PC-9 (cell line): ENCODE measurements around the gene ACAP3. TPM values are rescaled to one million over a fixed set of nuclear protein-coding genes. Genes with fewer than 3 reads are reported as not detected.

Source experiments
- BruUV-seq: library from RNA; stranded (reverse); fragments of 400-500 nt; replicated peaks from 2 replicates; lab custom pipeline; 2021; lab: Mats Ljungman, UMichigan
- CTCF ChIA-PET: fragments of 300-600 bp; sonication (Branson Sonifier 250); formaldehyde crosslinking; loops from one replicate; lab custom pipeline; 2022; ENCODE audit warnings: antibody characterized with exemption; lab: Charles Lee
- POLR2A ChIA-PET: fragments of 300-600 bp; sonication (Branson Sonifier 250); formaldehyde crosslinking; loops from one replicate; lab custom pipeline; 2022; ENCODE audit warnings: antibody characterized with exemption; ENCODE audit not compliant: unreplicated experiment; lab: Charles Lee
- DNase-seq, 2 experiments: peaks; one replicate each; pipeline versions ENCODE4 v3.0.0 to v3.0.0-alpha.2; 2015 to 2022; ENCODE audit warnings: mixed read lengths in 1 of 2
- H2AFZ ChIP-seq: fragments of 200-600 bp; sonication (generic); 2 replicates; pipeline ENCODE4 v1.8.1; 2017; ENCODE audit warnings: antibody characterized with exemption
- H3F3A ChIP-seq: fragments of 200-600 bp; sonication (generic); 2 replicates; pipeline ENCODE4 v1.8.1; 2017; ENCODE audit warnings: antibody characterized with exemption, mild to moderate bottlenecking, low read depth; ENCODE audit not compliant: insufficient read depth
- H3K27ac ChIP-seq: fragments of 200-600 bp; sonication (generic); 2 replicates; pipeline ENCODE4 v1.6.1; 2016; ENCODE audit warnings: mixed run types
- H3K27me3 ChIP-seq: fragments of 200-600 bp; sonication (generic); 2 replicates; pipeline ENCODE4 v1.6.1; 2016; ENCODE audit warnings: low read depth, mixed run types; ENCODE audit not compliant: insufficient read depth
- H3K36me3 ChIP-seq: fragments of 200-600 bp; sonication (generic); 2 replicates; pipeline ENCODE4 v1.6.1; 2016; ENCODE audit warnings: low read depth, mixed run types
- H3K4me1 ChIP-seq: fragments of 200-600 bp; sonication (generic); replicated peaks from 2 replicates; pipeline ENCODE4 v1.6.1; 2016; ENCODE audit warnings: mixed run types; ENCODE audit not compliant: insufficient read depth
- H3K4me2 ChIP-seq: fragments of 200-600 bp; sonication (generic); 2 replicates; pipeline ENCODE4 v1.6.1; 2017; ENCODE audit warnings: mixed run types
- H3K4me3 ChIP-seq: fragments of 200-600 bp; sonication (generic); 2 replicates; pipeline ENCODE4 v1.6.1; 2016; ENCODE audit warnings: mixed run types
- H3K79me2 ChIP-seq: fragments of 200-600 bp; sonication (generic); 2 replicates; pipeline ENCODE4 v1.6.1; 2017; ENCODE audit warnings: low read depth, mixed run types
- H3K9me2 ChIP-seq: fragments of 200-600 bp; sonication (generic); 2 replicates; pipeline ENCODE4 v1.8.1; 2017; ENCODE audit warnings: mild to moderate bottlenecking; ENCODE audit not compliant: insufficient read depth
- H3K9me3 ChIP-seq: fragments of 200-600 bp; sonication (generic); 2 replicates; pipeline ENCODE4 v1.8.1; 2016; ENCODE audit warnings: low read depth; ENCODE audit not compliant: insufficient read depth
- H4K20me1 ChIP-seq: fragments of 200-600 bp; sonication (generic); 2 replicates; pipeline ENCODE4 v1.8.1; 2017; ENCODE audit not compliant: insufficient read depth
- CTCF ChIP-seq: fragments of 200-600 bp; sonication (generic); conservative IDR thresholded peaks from 2 replicates; pipeline ENCODE4 v1.6.1; 2017; ENCODE audit warnings: mixed run types, antibody characterized with exemption, mild to moderate bottlenecking, moderate library complexity
- EZH2 ChIP-seq: fragments of 200-600 bp; sonication (generic); IDR thresholded peaks from 2 replicates; pipeline ENCODE4 v1.8.0; 2017; ENCODE audit warnings: antibody characterized with exemption, low read depth
- intact Hi-C: fragments of 100-400 bp; cut with micrococcal nuclease; formaldehyde crosslinking; loops from one replicate; pipeline ENCODE4 v1.10.0; 2022; ENCODE audit not compliant: unreplicated experiment
- total RNA-seq: library from RNA; stranded (reverse); gene quantifications from 2 replicates; pipeline ENCODE4 v1.2.3, GENCODE V29; 2021

The ACAP3 gene
- total RNA-seq, 1 experiment from 2014 or later: 54.8 TPM

DNA sequence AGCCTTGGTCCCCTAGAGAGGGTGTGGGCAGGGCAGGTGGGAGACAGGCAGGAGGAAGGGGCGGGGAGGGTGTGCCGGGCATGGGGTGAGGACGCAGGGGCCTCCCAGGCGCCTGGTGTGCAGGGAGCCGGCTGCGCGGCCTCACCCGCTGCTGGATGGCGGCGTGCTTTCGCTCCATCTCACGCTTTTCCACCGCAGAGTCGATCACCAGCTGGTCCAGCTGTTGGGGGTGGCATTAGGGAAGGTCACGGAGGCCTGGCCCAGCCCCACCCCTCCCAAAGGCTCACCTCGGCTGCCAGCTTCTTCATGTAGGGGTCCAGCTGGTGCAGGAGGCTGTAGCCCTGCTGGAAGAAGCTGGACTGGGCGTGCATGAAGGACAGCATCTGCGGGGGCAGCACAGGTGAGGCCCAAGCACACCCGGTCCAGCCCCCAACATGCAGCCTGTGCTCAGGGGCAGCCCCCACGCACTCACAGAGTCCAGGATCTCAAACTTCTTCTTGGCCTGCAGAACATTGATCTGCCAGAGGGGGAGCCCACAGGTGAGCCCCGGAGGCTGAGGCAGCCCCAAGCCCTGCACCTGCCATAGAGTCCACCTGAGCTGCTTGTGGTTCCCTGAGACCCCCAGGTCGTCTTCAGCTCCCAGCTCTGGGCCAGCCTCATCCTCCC is 7.9 kb downstream of the ACAP3 start:
- Histone ChIP-seq H3K79me2 (no peaks in the 10 kb centered on the region), H3F3A (peaks cover 5% of the 10 kb centered on the region; the same call in 1 of the 2 replicates), H3K36me3 (no peaks in the 10 kb centered on the region), H3K4me2 (no peak overlapping the region), H3K4me1 (peaks cover 4% of the 10 kb centered on the region), H3K27ac (no peak overlapping the region), H3K27me3 (no peaks in the 10 kb centered on the region), H3K9me3 (no peaks in the 10 kb centered on the region), H3K4me3 (no peak overlapping the region), H2AFZ (no peak overlapping the region), H4K20me1 (peaks cover 4% of the 10 kb centered on the region; the same call in 1 of the 2 replicates), H3K9me2 (no peaks in the 10 kb centered on the region)
- no peak for DNase-seq
- intact Hi-C loops: loop anchor here (10.0 kb wide), 2 partner anchors 205 to 295 kb away; partner anchors contain the start of gene HES4
- TF ChIP-seq EZH2 (no peak), CTCF (peak; percentile 62)
- no TSS peak for BruUV-seq
- POLR2A ChIA-PET: no interaction called here
- CTCF ChIA-PET: no interaction called here

- ChIA-PET CTCF (interaction anchor here (0.6 kb wide), 1 partner anchor 9 kb away, joined by 3 read pairs; no protein-coding TSS in a partner anchor), POLR2A (no interaction called here)
- no peaks in the 10 kb centered on the region for H3K4me1 ChIP-seq
- H3K4me2 ChIP-seq: no peak overlapping the region
- no peak overlapping the region for H3K4me3 ChIP-seq
- no peak overlapping the region for H3K27ac ChIP-seq
- intact Hi-C loops: no loop called here
- TF ChIP-seq CTCF (no peak), EZH2 (no peak)
- no peaks in the 10 kb centered on the region for H3K9me2 ChIP-seq
- BruUV-seq: no TSS peak
- H3K27me3 ChIP-seq: no peaks in the 10 kb centered on the region
- no peak for DNase-seq
- no peaks in the 10 kb centered on the region; the same call in 1 of the 2 replicates for H4K20me1 ChIP-seq
- H3K9me3 ChIP-seq: no peaks in the 10 kb centered on the region
- no peak overlapping the region for H2AFZ ChIP-seq
- no peaks in the 10 kb centered on the region for H3K79me2 ChIP-seq
- no peaks in the 10 kb centered on the region for H3F3A ChIP-seq
- H3K36me3 ChIP-seq: no peaks in the 10 kb centered on the region
These were observed 8.7 kb downstream of the ACAP3 start for GRCh38 chr1:1298861-1299685.

- no peaks in the 10 kb centered on the region for H3K27me3 ChIP-seq
- intact Hi-C loops: no loop called here
- no peaks in the 10 kb centered on the region for H3K9me2 ChIP-seq
- H3K79me2 ChIP-seq: no peaks in the 10 kb centered on the region
- no TSS peak for BruUV-seq
- CTCF ChIA-PET: no interaction called here
- no peak overlapping the region for H3K4me3 ChIP-seq
- H3K36me3 ChIP-seq: no peaks in the 10 kb centered on the region
- no peak overlapping the region for H2AFZ ChIP-seq
- no peak for DNase-seq
- POLR2A ChIA-PET: no interaction called here
- TF ChIP-seq CTCF (no peak), EZH2 (no peak)
- no peak overlapping the region for H3K27ac ChIP-seq
- no peak overlapping the region for H3K4me2 ChIP-seq
- H3K9me3 ChIP-seq: no peaks in the 10 kb centered on the region
- H4K20me1 ChIP-seq: no peaks in the 10 kb centered on the region; the same call in 1 of the 2 replicates
- no peaks in the 10 kb centered on the region for H3K4me1 ChIP-seq
- no peaks in the 10 kb centered on the region for H3F3A ChIP-seq
These were observed 9.8 kb downstream of the ACAP3 start for GRCh38 chr1:1297802-1298424.
